ENCODE measurements around the gene FAHD1. TPM values are rescaled to one million over a fixed set of nuclear protein-coding genes. Genes with fewer than 3 reads are reported as not detected.
A peak's percentile ranks its signal among the peaks of the same experiment; 100 is the strongest.

Gene FAHD1
- 10 to 100 TPM; 60.0 to 66.9 TPM for total RNA-seq
- long read RNA-seq, transcript FAHD1-201 (3 exons, 1,964 nt), result minor isoform, 5 of 138 reads
- long read RNA-seq, transcript FAHD1-203 (1 exons, 1,974 nt), result major isoform, 131 of 138 reads
- long read RNA-seq, partial matches to known transcripts, result 0 of 138 reads
- long read RNA-seq, other reads (novel, unspliced or antisense), result 1 of 138 reads

- intact Hi-C loops (cut with DNase I, micrococcal nuclease), result no loop called here
- ATAC-seq (peak; percentile 76), DNase-seq (peak; percentile 92 to 94)
Observed at GRCh38 chr16:1826691-1827573, at the start of gene FAHD1, which contains the start of gene HAGH. FAHD1 (plus strand) TSS chr16:1827206; CDS start chr16:1827239, 33 bp downstream. HAGH (minus strand) TSS chr16:1826825; CDS start chr16:1826787, 38 bp downstream.

DNA sequence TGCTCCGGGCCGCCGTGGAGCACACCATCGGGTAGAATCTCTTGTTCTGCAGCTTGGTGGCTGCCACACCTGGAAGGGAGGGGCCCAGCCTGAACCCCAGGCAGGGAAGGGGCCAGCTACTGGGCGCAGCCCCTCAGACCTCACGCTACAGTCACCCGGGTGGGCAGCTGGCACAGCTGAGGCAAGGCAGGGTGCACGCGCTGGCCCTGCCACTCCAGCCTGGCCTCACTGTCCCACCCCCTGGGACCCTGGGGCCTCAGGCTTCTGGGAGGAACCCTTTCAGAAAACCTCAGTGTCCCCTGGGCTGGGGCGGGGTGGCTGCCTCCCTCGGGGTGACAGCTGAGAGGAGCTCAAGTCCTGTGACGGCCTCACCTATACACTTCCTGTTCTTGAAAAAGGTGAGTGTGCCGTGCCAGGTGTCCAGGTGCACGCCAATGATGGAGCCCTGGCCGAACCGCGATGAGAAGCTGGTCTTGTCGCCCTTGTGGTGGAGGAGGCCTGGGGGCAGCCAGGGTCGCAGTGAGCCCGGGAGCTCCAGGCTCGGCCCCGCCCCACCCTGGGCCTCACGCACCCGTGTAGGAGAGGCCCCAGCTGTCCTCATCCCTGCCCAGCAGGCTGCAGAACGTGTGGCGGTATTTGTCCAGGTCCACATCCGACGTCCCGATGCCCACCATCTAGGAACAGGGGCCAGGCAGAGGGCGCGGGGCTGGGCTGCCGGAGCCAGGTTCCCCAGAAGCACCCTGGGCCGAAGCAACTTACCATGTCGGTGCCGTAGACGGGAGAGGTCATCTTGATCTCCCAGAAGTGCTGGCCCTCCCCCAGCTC lies 49.4 kb upstream of the FAHD1 start:
- peak; percentile 4 to 16 for DNase-seq
- intact Hi-C loops (cut with DNase I, micrococcal nuclease), result no loop called here
- no peak for ATAC-seq

DNA sequence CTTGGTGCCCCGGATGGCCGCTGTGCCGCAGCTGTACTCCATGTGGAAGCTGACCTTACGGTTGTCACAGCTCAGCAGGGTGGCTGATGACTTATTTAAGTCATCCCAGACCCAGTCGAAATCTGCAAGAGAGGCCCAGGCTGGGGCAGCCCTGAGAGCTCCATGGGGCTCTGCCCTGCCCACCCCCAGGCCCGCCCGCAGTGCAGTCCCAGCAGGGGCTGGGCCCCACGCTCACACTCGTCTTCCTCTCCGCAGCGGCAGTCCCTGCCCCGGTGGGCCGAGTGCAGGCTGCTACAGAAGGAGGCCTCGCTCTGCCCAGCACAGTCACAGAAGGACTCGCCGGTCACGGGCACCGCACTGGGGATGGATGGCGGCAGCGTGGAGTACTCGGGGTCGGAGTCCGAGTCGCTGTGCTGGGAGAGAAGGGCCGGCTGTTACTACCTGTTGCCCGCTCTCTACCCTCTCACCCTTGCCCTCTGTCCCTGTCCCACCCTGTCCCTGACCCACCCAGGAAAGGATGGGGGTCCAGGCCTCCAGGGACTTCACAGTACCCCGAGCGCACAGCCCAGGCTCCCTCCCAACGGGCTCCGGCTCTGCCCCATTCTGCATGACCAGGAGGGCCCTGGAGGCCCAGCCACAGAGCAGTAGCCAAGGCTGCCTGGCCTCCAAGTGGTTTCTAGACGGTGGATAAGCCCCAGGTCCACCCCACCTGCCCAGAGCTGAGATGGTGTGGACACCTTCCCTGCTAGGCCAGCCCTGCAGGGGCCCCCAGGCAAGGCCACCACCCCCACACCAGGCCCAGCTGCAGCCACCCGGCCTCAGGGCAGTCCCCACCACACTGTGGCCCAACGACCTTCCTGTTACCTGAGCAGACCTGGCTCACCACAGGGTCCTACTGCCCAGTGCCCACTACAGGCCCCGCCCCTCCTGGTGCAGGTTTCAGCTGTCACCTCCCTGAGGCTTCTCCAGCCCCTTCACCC lies 48.5 kb upstream of the FAHD1 start:
- peak; percentile 7 to 22 for DNase-seq
- intact Hi-C loops (cut with DNase I, micrococcal nuclease), result no loop called here
- ATAC-seq, result no peak

DNA sequence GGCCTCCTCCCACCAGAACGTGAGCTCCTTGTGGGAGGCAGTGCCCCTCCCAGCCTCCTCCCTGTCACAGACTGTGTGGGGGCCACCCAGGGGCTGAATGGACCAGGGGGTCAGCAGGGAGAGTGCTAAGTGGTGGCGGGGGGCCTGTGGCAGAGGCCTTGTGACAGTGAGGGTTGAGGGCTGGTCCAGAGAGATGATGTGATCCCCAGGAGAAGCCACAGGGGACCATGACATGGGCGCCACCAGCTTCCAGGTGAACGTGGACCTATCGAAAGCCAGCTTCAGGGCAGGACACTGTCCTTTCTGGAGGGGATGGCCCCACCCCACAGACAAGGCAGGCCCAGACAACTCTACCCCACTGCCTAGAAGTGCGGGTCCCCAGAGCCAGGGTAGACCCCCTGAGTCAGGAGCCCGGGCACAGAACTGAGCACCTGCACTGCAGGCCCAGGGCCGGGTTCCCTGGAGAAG lies 47.7 kb upstream of the FAHD1 start:
- intact Hi-C loops (cut with DNase I, micrococcal nuclease), result no loop called here
- ATAC-seq (no peak), DNase-seq (peak in 1 of 2 donors; percentile 21)

DNA sequence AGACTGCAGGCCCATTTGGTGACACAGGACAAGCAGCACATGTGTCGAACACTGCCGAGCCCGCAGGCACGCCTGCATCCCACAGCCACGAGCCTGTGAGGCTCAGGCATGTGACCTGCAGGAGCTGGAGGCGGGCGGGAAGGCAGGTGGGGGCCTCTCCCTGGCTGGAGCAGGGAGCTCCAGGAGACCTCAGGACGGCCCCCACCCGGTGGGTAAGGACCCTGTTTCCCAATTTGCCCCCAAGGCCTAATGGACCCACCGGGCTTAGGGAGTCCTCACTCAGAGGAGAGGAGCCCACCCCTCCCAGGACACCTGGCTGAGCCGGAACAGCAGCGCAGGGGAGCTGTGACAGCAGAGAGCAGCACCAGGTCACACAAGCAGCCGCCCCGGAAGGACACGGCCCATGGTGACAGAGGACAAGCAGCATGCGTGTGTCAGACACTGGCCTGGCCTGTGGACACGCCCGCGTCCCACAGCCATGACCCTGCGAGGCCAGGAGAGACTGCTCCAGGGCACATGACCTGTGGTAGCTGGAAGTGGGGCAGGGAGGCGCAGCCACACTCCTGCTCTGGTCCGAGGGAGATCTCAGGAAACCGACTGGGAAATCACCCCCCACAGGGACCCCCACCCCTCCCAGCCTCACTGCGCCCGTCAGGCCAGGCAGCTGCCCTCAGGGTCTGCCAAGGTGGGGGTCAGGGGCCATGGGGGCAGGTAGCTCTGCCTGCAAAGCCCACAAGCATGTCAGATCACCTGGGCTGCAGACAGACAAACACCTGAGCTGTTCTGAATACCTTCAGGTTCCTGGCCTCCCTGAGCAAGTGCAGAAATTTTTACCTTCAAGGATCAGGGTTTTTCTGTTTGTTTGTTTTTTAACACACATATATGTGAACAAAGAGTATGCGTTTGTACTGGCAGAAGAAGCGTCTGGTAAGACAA lies 47.0 kb upstream of the FAHD1 start:
- intact Hi-C loops (cut with DNase I, micrococcal nuclease), result no loop called here
- ATAC-seq, result no peak

DNA sequence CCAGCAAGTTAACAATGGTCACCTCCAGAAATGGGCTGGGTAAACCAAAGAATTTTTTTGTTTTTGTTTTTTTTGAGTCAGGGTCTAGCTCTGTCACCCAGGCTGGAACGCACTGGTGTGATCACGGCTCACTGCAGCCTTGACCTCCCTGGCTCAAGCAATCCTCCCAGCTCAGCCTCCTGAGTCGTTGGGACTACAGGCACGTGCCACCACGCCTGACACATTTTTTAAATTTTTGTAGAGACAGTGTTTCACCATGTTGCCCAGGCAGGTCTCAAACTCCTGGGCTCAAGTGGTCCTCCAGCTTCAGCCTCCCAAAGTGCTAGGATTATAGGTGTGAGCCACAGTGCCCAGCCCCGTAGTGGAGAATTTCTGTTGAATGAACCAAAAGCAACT lies 46.3 kb upstream of the FAHD1 start:
- ATAC-seq, result no peak
- intact Hi-C loops (cut with DNase I, micrococcal nuclease), result no loop called here
- DNase-seq, result no peak

More for the DNA sequence above, 47.0 kb upstream of the FAHD1 start:
- peak; percentile 21 to 24 for DNase-seq

GRCh38 chr16:1781254-1781653 lies 45.8 kb upstream of the FAHD1 start:
- ATAC-seq, result no peak
- DNase-seq, result peak; percentile 18 to 26
- intact Hi-C loops (cut with DNase I, micrococcal nuclease), result no loop called here

GRCh38 chr16:1781758-1782407 lies 45.1 kb upstream of the FAHD1 start:
- intact Hi-C loops (cut with DNase I, micrococcal nuclease), result no loop called here
- ATAC-seq (peak; percentile 39), DNase-seq (peak; percentile 38 to 53)

DNA sequence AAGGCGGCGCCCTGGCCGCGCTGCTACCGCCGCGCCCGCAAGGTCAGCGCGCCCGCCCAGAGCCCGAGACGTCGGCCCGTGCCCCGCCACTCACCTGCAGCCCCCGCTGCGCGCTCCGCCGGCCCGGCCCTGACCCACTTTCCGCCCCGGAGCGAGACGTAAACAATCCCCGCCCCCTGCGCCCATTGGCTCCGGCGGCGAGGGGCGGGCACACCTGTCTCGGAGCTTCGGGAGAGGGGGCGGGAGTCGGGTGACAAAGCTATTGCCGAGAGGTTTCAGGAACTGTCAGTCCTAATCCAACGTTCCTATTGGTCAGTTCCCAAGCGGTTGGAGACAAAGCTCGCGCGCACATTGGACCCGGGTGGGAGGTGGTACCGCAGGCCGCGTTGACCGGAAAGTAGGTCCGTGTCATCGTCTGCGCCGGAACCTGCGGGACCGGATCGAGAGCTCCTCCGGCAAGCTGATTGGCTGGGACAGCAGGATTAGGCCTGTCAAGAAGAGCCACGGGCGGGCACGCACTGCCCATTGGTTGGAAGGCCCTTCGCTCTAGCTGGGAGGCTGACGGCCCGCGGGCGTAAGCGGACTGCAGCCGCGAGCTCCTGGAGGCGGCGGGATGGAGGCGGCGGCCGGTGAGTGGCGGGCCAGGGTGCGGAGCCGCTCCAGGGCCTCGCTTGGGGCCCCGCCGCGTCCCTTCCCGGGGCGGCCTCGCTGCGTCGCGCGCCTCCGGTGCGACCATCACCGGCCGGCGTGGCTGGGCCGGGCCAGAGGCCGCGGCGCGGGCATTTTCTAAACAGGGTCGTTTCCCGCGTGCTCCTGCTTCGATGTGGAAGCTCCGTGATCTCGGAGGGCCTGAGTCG lies 44.4 kb upstream of the FAHD1 start, which contains the start of the genes NUBP2 and SPSB3:
Gene NUBP2, plus strand, starts transcription at position 553 of the 857 bp plus-strand sequence. Its CDS starts 61 bp downstream, at position 614.
Gene SPSB3, minus strand, starts transcription at position 164 of the 857 bp plus-strand sequence. CDS start 1,088 bp downstream, outside the sequence.
- ATAC-seq (peak; percentile 83), DNase-seq (peak; percentile 99 to 100)
- intact Hi-C loops (cut with DNase I, micrococcal nuclease), result no loop called here

GRCh38 chr16:1784977-1785845 lies 41.8 kb upstream of the FAHD1 start:
- intact Hi-C loops (cut with DNase I, micrococcal nuclease), result no loop called here
- DNase-seq, result peak in 1 of 2 donors; percentile 25
- ATAC-seq, result no peak

DNA sequence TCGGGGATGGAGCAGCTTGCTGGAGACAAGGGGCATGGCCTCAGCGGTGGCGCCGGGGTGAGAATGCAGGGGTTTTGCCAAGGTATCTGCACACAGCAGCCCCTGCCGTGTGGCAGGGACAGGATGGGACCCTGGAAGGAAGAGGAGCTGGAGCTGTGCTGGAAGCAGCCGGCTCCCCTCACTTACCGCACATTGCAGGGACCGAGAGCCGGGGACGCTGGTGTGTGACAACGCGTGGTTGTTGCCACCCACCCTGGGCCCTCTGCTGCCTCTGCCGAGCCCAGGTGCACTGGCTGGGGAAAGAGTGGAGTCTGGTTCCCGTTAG lies 41.2 kb upstream of the FAHD1 start:
- intact Hi-C loops (cut with DNase I, micrococcal nuclease), result no loop called here
- peak in 1 of 2 donors; percentile 26 for DNase-seq
- ATAC-seq, result no peak

GRCh38 chr16:1786242-1787055 lies 40.6 kb upstream of the FAHD1 start:
- ATAC-seq (no peak), DNase-seq (no peak)
- intact Hi-C loops (cut with DNase I, micrococcal nuclease), result no loop called here

DNA sequence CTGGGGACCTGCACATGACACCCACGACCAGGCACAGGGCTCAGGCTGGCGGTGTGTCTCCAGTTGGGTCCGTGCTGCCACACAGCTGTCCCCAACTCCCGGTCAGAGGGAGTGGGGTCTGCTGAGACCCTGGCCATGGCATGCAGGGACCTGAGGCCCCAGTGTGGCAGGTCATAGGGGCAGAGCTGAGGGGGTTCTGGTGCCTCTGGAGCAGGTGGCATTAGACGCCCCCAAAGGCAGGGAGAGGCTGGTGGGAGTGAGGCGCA lies 40.0 kb upstream of the FAHD1 start:
- DNase-seq (no peak), ATAC-seq (no peak)
- intact Hi-C loops (cut with DNase I, micrococcal nuclease), result no loop called here

Measured in left colon (tissue), 2 donors.